Left ventricle myocardium superior (tissue), 1 donor: ENCODE data around the gene UGT2B7. TPM values are rescaled to one million over a fixed set of nuclear protein-coding genes. Genes with fewer than 3 reads are reported as not detected.

ENCODE experiments used
- ATAC-seq: fragments of 200-7000 bp; cut with Tn5 transposase; one replicate; pipeline ENCODE4 v1.9.1; 2020; ENCODE audit warnings: mild to moderate bottlenecking, moderate library complexity
- DNase-seq: peaks from one replicate; pipeline ENCODE4 v3.0.0-alpha.2; 2020
- intact Hi-C: fragments of 100-400 bp; cut with micrococcal nuclease; formaldehyde crosslinking; loops from one replicate; pipeline ENCODE4 v1.11.0; 2022
- total RNA-seq: library from RNA; stranded (reverse); fragmentation: NEBNext Ultra II Directional; extraction: Animal tissue kit (Norgen Biotek cat#: 25700); gene quantifications from one replicate; pipeline ENCODE4 v1.2.1, GENCODE V29; 2021
- donor health status: DM: no; HTN: yes; CAD: no; lungs with severe emphysema.

The UGT2B7 gene
- total RNA-seq, 1 donor from 2014 or later = not detected

- ATAC-seq (no peak), DNase-seq (no peak)
- intact Hi-C loops = no loop called here
These were observed 37.7 kb downstream of the UGT2B7 start for GRCh38 chr4:69133993-69134392.

GRCh38 chr4:69134471-69134870 is 38.2 kb downstream of the UGT2B7 start:
- intact Hi-C loops = no loop called here
- ATAC-seq = no peak
- DNase-seq = no peak

GRCh38 chr4:69141320-69141719 is 45.0 kb downstream of the UGT2B7 start:
- DNase-seq (no peak), ATAC-seq (no peak)
- intact Hi-C loops = no loop called here

GRCh38 chr4:69147334-69147733 is 51.1 kb downstream of the UGT2B7 start:
- intact Hi-C loops = no loop called here
- no peak for DNase-seq
- ATAC-seq = no peak

- no peak for DNase-seq
- ATAC-seq = no peak
- intact Hi-C loops = no loop called here
These were observed 57.7 kb downstream of the UGT2B7 start for GRCh38 chr4:69154021-69154420.

GRCh38 chr4:69156913-69157312 is 60.6 kb downstream of the UGT2B7 start:
- ATAC-seq (no peak), DNase-seq (no peak)
- intact Hi-C loops = no loop called here

Other genes with a start within 250 kb of the UGT2B7 start
- not detected for gene UGT2A3, start 144.7 kb upstream of the UGT2B7 start, total RNA-seq
- not detected for gene UGT2B11, start 118.3 kb downstream of the UGT2B7 start, total RNA-seq
- not detected for gene UGT2B28, start 184.0 kb downstream of the UGT2B7 start, total RNA-seq